ENCODE results near the gene MRPS33.

DNA sequence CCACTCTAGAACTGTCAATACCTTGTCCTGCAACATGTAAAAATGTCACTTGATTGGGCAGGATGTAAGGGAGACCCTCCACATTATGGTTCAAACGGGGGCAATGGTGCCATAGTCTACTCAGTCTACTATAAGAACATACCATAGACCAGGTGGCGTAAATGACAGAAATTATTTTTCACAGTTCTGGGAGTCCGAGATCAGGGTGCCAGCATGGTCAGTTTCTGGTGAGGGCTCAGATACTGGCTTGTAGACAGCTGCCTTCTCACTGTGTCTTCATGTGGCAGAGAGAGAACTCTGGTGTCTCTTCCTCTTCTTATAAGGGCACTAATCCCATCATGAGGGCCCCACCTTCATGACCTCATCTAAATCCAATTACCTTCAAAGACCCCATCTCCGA is 40.4 kb upstream of the MRPS33 start:
- TF ChIP-seq, protein P1, sequence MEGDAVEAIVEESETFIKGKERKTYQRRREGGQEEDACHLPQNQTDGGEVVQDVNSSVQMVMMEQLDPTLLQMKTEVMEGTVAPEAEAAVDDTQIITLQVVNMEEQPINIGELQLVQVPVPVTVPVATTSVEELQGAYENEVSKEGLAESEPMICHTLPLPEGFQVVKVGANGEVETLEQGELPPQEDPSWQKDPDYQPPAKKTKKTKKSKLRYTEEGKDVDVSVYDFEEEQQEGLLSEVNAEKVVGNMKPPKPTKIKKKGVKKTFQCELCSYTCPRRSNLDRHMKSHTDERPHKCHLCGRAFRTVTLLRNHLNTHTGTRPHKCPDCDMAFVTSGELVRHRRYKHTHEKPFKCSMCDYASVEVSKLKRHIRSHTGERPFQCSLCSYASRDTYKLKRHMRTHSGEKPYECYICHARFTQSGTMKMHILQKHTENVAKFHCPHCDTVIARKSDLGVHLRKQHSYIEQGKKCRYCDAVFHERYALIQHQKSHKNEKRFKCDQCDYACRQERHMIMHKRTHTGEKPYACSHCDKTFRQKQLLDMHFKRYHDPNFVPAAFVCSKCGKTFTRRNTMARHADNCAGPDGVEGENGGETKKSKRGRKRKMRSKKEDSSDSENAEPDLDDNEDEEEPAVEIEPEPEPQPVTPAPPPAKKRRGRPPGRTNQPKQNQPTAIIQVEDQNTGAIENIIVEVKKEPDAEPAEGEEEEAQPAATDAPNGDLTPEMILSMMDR (IDR thresholded peaks at IDR 0.05), result no peak
- no peak for TF ChIP-seq POLR2AphosphoS5 (IDR thresholded peaks at IDR 0.05)
